Measurements from ENCODE around the gene LMO7.

LMO7 gene

DNA sequence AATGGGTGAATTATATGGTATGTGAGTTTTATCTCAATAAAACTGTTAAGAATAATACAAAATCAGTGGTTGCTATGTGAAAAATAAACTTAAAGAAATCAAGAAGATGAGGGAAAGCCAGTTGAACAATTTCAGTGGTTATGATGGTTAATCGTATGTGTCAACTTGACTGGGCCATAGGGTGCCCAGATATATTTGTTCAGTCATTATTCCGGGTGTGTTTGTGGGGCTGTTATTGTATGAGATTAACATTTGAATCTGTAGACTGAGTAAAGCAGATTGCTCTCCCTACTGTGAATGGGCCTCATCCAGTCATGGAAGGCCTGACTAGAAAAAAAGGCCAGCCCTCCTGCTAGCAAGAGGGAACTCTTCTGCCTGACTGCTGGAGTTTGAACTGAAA, 109.3 kb downstream of the LMO7 start:
- H3K23ac ChIP-seq (ENCODE audit: low read length), result no peak overlapping the region
- H3K14ac ChIP-seq (ENCODE audit: low read length), result no peak overlapping the region
- H4K8ac ChIP-seq (ENCODE audit: low read depth, low read length), result no peak overlapping the region
- H3K27ac ChIP-seq (ENCODE audit: low read depth, low read length), result no peak overlapping the region
- H3K4me1 ChIP-seq (ENCODE audit: control insufficient read depth in 1 of 2, insufficient read depth in 2 of 2, low read length in 2 of 2), result no peaks in the 10 kb centered on the region
- no peaks in the 10 kb centered on the region for H3K79me2 ChIP-seq (ENCODE audit: control insufficient read depth, insufficient read depth, low read length, poor library complexity)
- H2AFZ ChIP-seq (ENCODE audit: insufficient read depth, low read length, poor library complexity), result no peak overlapping the region
- no peak overlapping the region for H2BK12ac ChIP-seq (ENCODE audit: low read length)
- no peak overlapping the region for H4K91ac ChIP-seq (ENCODE audit: low read depth, low read length)
- H2AK5ac ChIP-seq (ENCODE audit: low read length), result no peak overlapping the region
- H3K4ac ChIP-seq (ENCODE audit: low read depth, low read length), result no peak overlapping the region
- H3K36me3 ChIP-seq (ENCODE audit: control insufficient read depth in 1 of 2, insufficient read depth in 2 of 2, low read length in 2 of 2), result peaks cover 0 to 1% of the 10 kb centered on the region in 2 experiments
- WGBS (ENCODE audit: extremely low coverage, insufficient coverage, insufficient read length), result no CpG with 5 or more reads among the region's 2 CpGs
- H3K4me3 ChIP-seq (ENCODE audit: low read depth, low read length), result no peak overlapping the region
- H3K27me3 ChIP-seq (ENCODE audit: insufficient read depth, low read length), result no peaks in the 10 kb centered on the region
- no peak overlapping the region for H4K12ac ChIP-seq (ENCODE audit: low read depth, low read length)
- no peak overlapping the region for H2BK120ac ChIP-seq (ENCODE audit: insufficient read depth, low read length, poor library complexity)
- no peaks in the 10 kb centered on the region for H3K9me3 ChIP-seq (ENCODE audit: insufficient read depth, low read depth, low read length)
- no peak overlapping the region for H3K4me2 ChIP-seq (ENCODE audit: low read length)
- no peaks in the 10 kb centered on the region for H3K79me1 ChIP-seq (ENCODE audit: low read length)
- H2BK5ac ChIP-seq (ENCODE audit: low read depth, low read length, poor library complexity), result no peak overlapping the region
- DNase-seq, result no peak
- H3K18ac ChIP-seq (ENCODE audit: low read length), result no peak overlapping the region
- H3K9ac ChIP-seq (ENCODE audit: low read length), result no peak overlapping the region

DNA sequence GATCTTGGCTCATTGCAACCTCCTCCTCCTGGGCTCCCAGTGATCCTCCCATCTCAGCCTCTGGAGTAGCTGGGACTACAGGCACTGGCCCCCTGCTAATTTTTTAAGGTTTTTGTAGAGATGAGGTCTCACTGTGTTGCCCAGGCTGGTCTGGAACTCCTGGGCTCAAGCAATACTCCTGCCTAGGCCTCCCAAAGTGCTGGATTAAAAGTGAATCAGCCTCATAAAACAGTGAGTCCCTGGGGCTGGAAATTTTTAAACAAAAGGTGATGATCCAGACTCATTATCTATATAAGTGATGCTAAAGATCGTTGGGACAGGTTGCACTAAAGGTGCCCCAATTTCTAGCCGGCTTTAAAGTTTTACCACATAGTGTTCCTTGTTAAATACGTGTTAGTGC, 112.7 kb downstream of the LMO7 start:
- WGBS (ENCODE audit: extremely low coverage, insufficient coverage, insufficient read length), result no CpG with 5 or more reads among the region's 3 CpGs
- H3K14ac ChIP-seq (ENCODE audit: low read length), result no peak overlapping the region
- H3K79me1 ChIP-seq (ENCODE audit: low read length), result no peaks in the 10 kb centered on the region
- no peak overlapping the region for H3K4me3 ChIP-seq (ENCODE audit: low read depth, low read length)
- no peaks in the 10 kb centered on the region for H3K9me3 ChIP-seq (ENCODE audit: insufficient read depth, low read depth, low read length)
- no peak overlapping the region for H3K18ac ChIP-seq (ENCODE audit: low read length)
- H3K4ac ChIP-seq (ENCODE audit: low read depth, low read length), result no peak overlapping the region
- H4K91ac ChIP-seq (ENCODE audit: low read depth, low read length), result no peak overlapping the region
- H3K23ac ChIP-seq (ENCODE audit: low read length), result no peak overlapping the region
- H2BK5ac ChIP-seq (ENCODE audit: low read depth, low read length, poor library complexity), result no peak overlapping the region
- H3K27ac ChIP-seq (ENCODE audit: low read depth, low read length), result no peak overlapping the region
- no peak overlapping the region for H2AFZ ChIP-seq (ENCODE audit: insufficient read depth, low read length, poor library complexity)
- H4K8ac ChIP-seq (ENCODE audit: low read depth, low read length), result no peak overlapping the region
- no peak overlapping the region for H2BK120ac ChIP-seq (ENCODE audit: insufficient read depth, low read length, poor library complexity)
- no peak overlapping the region for H3K9ac ChIP-seq (ENCODE audit: low read length)
- DNase-seq, result no peak
- H2BK12ac ChIP-seq (ENCODE audit: low read length), result no peak overlapping the region
- no peak overlapping the region for H4K12ac ChIP-seq (ENCODE audit: low read depth, low read length)
- H3K27me3 ChIP-seq (ENCODE audit: insufficient read depth, low read length), result no peaks in the 10 kb centered on the region
- H3K4me2 ChIP-seq (ENCODE audit: low read length), result no peak overlapping the region
- H3K36me3 ChIP-seq (ENCODE audit: control insufficient read depth in 1 of 2, insufficient read depth in 2 of 2, low read length in 2 of 2), result peaks cover 0 to 1% of the 10 kb centered on the region in 2 experiments
- H2AK5ac ChIP-seq (ENCODE audit: low read length), result no peak overlapping the region
- no peaks in the 10 kb centered on the region for H3K4me1 ChIP-seq (ENCODE audit: control insufficient read depth in 1 of 2, insufficient read depth in 2 of 2, low read length in 2 of 2)
- H3K79me2 ChIP-seq (ENCODE audit: control insufficient read depth, insufficient read depth, low read length, poor library complexity), result no peaks in the 10 kb centered on the region

GRCh38 chr13:75749407-75749806, 113.3 kb downstream of the LMO7 start:
- H3K79me2 ChIP-seq (ENCODE audit: control insufficient read depth, insufficient read depth, low read length, poor library complexity), result no peaks in the 10 kb centered on the region
- H4K12ac ChIP-seq (ENCODE audit: low read depth, low read length), result no peak overlapping the region
- no CpG with 5 or more reads among the region's 4 CpGs for WGBS (ENCODE audit: extremely low coverage, insufficient coverage, insufficient read length)
- H3K18ac ChIP-seq (ENCODE audit: low read length), result no peak overlapping the region
- H3K27ac ChIP-seq (ENCODE audit: low read depth, low read length), result no peak overlapping the region
- no peak overlapping the region for H4K91ac ChIP-seq (ENCODE audit: low read depth, low read length)
- H3K27me3 ChIP-seq (ENCODE audit: insufficient read depth, low read length), result no peaks in the 10 kb centered on the region
- H3K9me3 ChIP-seq (ENCODE audit: insufficient read depth, low read depth, low read length), result no peaks in the 10 kb centered on the region
- peaks cover 0 to 1% of the 10 kb centered on the region in 2 experiments for H3K36me3 ChIP-seq (ENCODE audit: control insufficient read depth in 1 of 2, insufficient read depth in 2 of 2, low read length in 2 of 2)
- no peak overlapping the region for H3K4ac ChIP-seq (ENCODE audit: low read depth, low read length)
- H2BK5ac ChIP-seq (ENCODE audit: low read depth, low read length, poor library complexity), result no peak overlapping the region
- H3K23ac ChIP-seq (ENCODE audit: low read length), result no peak overlapping the region
- no peak for DNase-seq
- H3K4me2 ChIP-seq (ENCODE audit: low read length), result no peak overlapping the region
- H3K14ac ChIP-seq (ENCODE audit: low read length), result no peak overlapping the region
- H2BK12ac ChIP-seq (ENCODE audit: low read length), result no peak overlapping the region
- H3K4me3 ChIP-seq (ENCODE audit: low read depth, low read length), result no peak overlapping the region
- no peak overlapping the region for H4K8ac ChIP-seq (ENCODE audit: low read depth, low read length)
- H2AFZ ChIP-seq (ENCODE audit: insufficient read depth, low read length, poor library complexity), result no peak overlapping the region
- no peak overlapping the region for H2AK5ac ChIP-seq (ENCODE audit: low read length)
- no peaks in the 10 kb centered on the region for H3K79me1 ChIP-seq (ENCODE audit: low read length)
- H3K9ac ChIP-seq (ENCODE audit: low read length), result no peak overlapping the region
- no peaks in the 10 kb centered on the region for H3K4me1 ChIP-seq (ENCODE audit: control insufficient read depth in 1 of 2, insufficient read depth in 2 of 2, low read length in 2 of 2)
- H2BK120ac ChIP-seq (ENCODE audit: insufficient read depth, low read length, poor library complexity), result no peak overlapping the region

GRCh38 chr13:75751350-75751749, 115.2 kb downstream of the LMO7 start:
- Histone ChIP-seq H2AFZ (ENCODE audit: insufficient read depth, low read length, poor library complexity) (no peak overlapping the region), H3K23ac (ENCODE audit: low read length) (no peak overlapping the region), H3K36me3 (ENCODE audit: control insufficient read depth in 1 of 2, insufficient read depth in 2 of 2, low read length in 2 of 2) (no peaks in the 10 kb centered on the region), H3K4me2 (ENCODE audit: low read length) (no peak overlapping the region), H4K12ac (ENCODE audit: low read depth, low read length) (no peak overlapping the region), H3K79me2 (ENCODE audit: control insufficient read depth, insufficient read depth, low read length, poor library complexity) (no peaks in the 10 kb centered on the region), H3K9me3 (ENCODE audit: insufficient read depth, low read depth, low read length) (no peaks in the 10 kb centered on the region), H3K79me1 (ENCODE audit: low read length) (no peaks in the 10 kb centered on the region), H3K18ac (ENCODE audit: low read length) (no peak overlapping the region), H3K4me3 (ENCODE audit: low read depth, low read length) (no peak overlapping the region), H2AK5ac (ENCODE audit: low read length) (no peak overlapping the region), H3K14ac (ENCODE audit: low read length) (no peak overlapping the region), H3K9ac (ENCODE audit: low read length) (no peak overlapping the region), H3K4me1 (ENCODE audit: control insufficient read depth in 1 of 2, insufficient read depth in 2 of 2, low read length in 2 of 2) (no peaks in the 10 kb centered on the region), H3K4ac (ENCODE audit: low read depth, low read length) (no peak overlapping the region), H4K8ac (ENCODE audit: low read depth, low read length) (no peak overlapping the region), H4K91ac (ENCODE audit: low read depth, low read length) (no peak overlapping the region), H2BK120ac (ENCODE audit: insufficient read depth, low read length, poor library complexity) (no peak overlapping the region), H2BK5ac (ENCODE audit: low read depth, low read length, poor library complexity) (no peak overlapping the region), H3K27me3 (ENCODE audit: insufficient read depth, low read length) (no peaks in the 10 kb centered on the region), H2BK12ac (ENCODE audit: low read length) (no peak overlapping the region), H3K27ac (ENCODE audit: low read depth, low read length) (no peak overlapping the region)
- no peak for DNase-seq
- 100% methylated on average over 1 of the region's 4 CpGs for WGBS (ENCODE audit: extremely low coverage, insufficient coverage, insufficient read length)

Data from trophoblast cell (in vitro differentiated cells and primary cell).